Neural cell (in vitro differentiated cells): ENCODE measurements around the gene ZNF697. TPM values are rescaled to one million over a fixed set of nuclear protein-coding genes. Genes with fewer than 3 reads are reported as not detected.

Source experiments
- H2AFZ ChIP-seq: fragments of 200-600, 300-800 bp; sonication (generic), shearing (Covaris generic); 2 replicates; pipeline ENCODE4 v1.6.0; 2014; ENCODE audit warnings: low read depth, mild to moderate bottlenecking, antibody characterized with exemption, low read length, moderate library complexity
- H3F3A ChIP-seq: fragments of 200-600 bp; shearing (Covaris generic); 2 replicates; pipeline ENCODE4 v1.6.1; 2016; ENCODE audit warnings: mild to moderate bottlenecking, moderate library complexity, mixed read lengths, antibody characterized with exemption, low read length; ENCODE audit not compliant: insufficient read depth, poor library complexity, severe bottlenecking
- H3K27ac ChIP-seq: fragments of 200-600, 300-800 bp; sonication (generic), shearing (Covaris generic); 2 replicates; pipeline ENCODE4 v1.5.1; 2014; ENCODE audit warnings: mild to moderate bottlenecking, low read length, moderate library complexity
- H3K27me3 ChIP-seq: fragments of 300-800, 200-600 bp; sonication (generic), shearing (Covaris generic); 2 replicates; pipeline ENCODE4 v1.6.0; 2014; ENCODE audit warnings: mild to moderate bottlenecking, low read depth, low read length, moderate library complexity; ENCODE audit not compliant: insufficient read depth
- H3K36me3 ChIP-seq: fragments of 300-800, 200-600 bp; sonication (generic), shearing (Covaris generic); 2 replicates; pipeline ENCODE4 v1.5.1; 2014; ENCODE audit warnings: mild to moderate bottlenecking, antibody characterized with exemption, low read length, moderate library complexity; ENCODE audit not compliant: insufficient read depth
- H3K4me2 ChIP-seq: fragments of 300-800, 200-600 bp; sonication (generic), shearing (Covaris generic); 2 replicates; pipeline ENCODE4 v1.6.0; 2014; ENCODE audit warnings: mild to moderate bottlenecking, low read length
- H3K4me3 ChIP-seq: fragments of 300-800, 200-600 bp; sonication (generic), shearing (Covaris generic); 2 replicates; pipeline ENCODE4 v1.5.1; 2014; ENCODE audit warnings: mild to moderate bottlenecking, low read length, moderate library complexity
- H3K79me2 ChIP-seq: fragments of 200-600 bp; shearing (Covaris generic); replicated peaks from 2 replicates; pipeline ENCODE4 v1.6.0; 2014; ENCODE audit warnings: mild to moderate bottlenecking, low read length, moderate library complexity; ENCODE audit not compliant: insufficient read depth
- H3K9ac ChIP-seq: fragments of 300-800, 200-600 bp; sonication (generic), shearing (Covaris generic); 2 replicates; pipeline ENCODE4 v1.6.1; 2016; ENCODE audit warnings: mild to moderate bottlenecking, low read length, mixed read lengths
- H3K9me2 ChIP-seq: fragments of 200-600 bp; shearing (Covaris generic); 2 replicates; pipeline ENCODE4 v1.6.1; 2016; ENCODE audit warnings: mild to moderate bottlenecking, low read length, mixed read lengths; ENCODE audit not compliant: insufficient read depth
- H3K9me3 ChIP-seq: fragments of 200-600, 300-800 bp; sonication (generic), shearing (Covaris generic); 2 replicates; pipeline ENCODE4 v1.6.1; 2016; ENCODE audit warnings: mild to moderate bottlenecking, mixed run types, low read length, moderate library complexity, mixed read lengths
- H4K20me1 ChIP-seq: fragments of 200-600 bp; shearing (Covaris generic); 2 replicates; pipeline ENCODE4 v1.6.1; 2016; ENCODE audit warnings: mild to moderate bottlenecking, mixed run types; ENCODE audit not compliant: insufficient read depth
- EP300 ChIP-seq: fragments of 450-650 bp; conservative IDR thresholded peaks from 2 replicates; pipeline ENCODE4 v1.6.1; 2014; ENCODE audit warnings: antibody characterized with exemption, mild to moderate bottlenecking, moderate library complexity; ENCODE audit not compliant: poor library complexity, severe bottlenecking
- MXI1 ChIP-seq: fragments of 450-650 bp; conservative IDR thresholded peaks from 2 replicates; pipeline ENCODE4 v1.6.1; 2014; ENCODE audit warnings: antibody characterized with exemption, mild to moderate bottlenecking; ENCODE audit not compliant: poor library complexity, severe bottlenecking
- POLR2AphosphoS5 ChIP-seq: IDR thresholded peaks from 2 replicates; pipeline ENCODE4 v1.6.1; 2012
- RAD21 ChIP-seq: fragments of 450-650 bp; conservative IDR thresholded peaks from 2 replicates; pipeline ENCODE4 v1.6.1; 2014; ENCODE audit warnings: antibody characterized with exemption, mild to moderate bottlenecking, moderate library complexity
- TAF1 ChIP-seq: IDR thresholded peaks from 2 replicates; pipeline ENCODE4 v1.6.1; 2012; ENCODE audit warnings: low read depth
- polyA plus RNA-seq: library from polyadenylated mRNA; depleted of rRNA; stranded (reverse); fragments of >200 nt; gene quantifications from 2 replicates; pipeline ENCODE4 v1.2.3, GENCODE V29; 2014
- TF ChIP-seq, protein P1 (sequence below): IDR thresholded peaks from 2 replicates; pipeline ENCODE4 v1.6.1; 2012; ENCODE audit warnings: borderline replicate concordance
- TF ChIP-seq, protein P2 (sequence below): fragments of 450-650 bp; IDR thresholded peaks from 2 replicates; pipeline ENCODE4 v1.5.1; 2014; ENCODE audit warnings: antibody characterized with exemption, mild to moderate bottlenecking, moderate library complexity; ENCODE audit not compliant: poor library complexity, severe bottlenecking

The ZNF697 gene
- polyA plus RNA-seq, 1 donor from 2014 or later = 61.8 TPM

DNA sequence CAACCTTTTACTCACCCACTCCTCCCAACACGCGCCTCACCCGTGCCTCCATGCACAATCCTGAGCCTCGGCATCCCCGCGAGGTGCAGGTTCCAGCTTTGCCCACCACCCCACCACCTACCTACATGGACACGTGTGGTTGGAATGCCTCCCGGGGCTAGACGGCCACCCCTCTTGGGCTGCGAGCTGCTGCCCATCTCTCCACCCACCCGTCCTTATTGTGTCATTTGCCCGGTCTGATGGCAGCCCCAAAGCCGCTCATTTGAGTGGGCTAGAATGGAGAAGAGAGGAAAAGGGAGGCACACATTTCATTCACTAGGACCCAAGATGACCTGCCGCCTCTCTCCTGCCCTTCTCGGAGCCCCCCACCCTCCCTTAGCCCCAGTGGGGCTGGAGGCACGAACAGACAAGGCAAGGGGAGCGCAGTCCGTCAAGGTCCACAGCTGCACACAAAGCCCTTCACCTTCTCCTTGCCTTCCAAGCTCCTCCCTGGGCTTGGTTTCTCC is 785 bp downstream of the ZNF697 start:
- Histone ChIP-seq H3K27ac (peak overlapping the region; percentile 95), H3K79me2 (peaks cover 45% of the 10 kb centered on the region), H3K4me2 (peak overlapping the region; percentile 46), H3K27me3 (no peaks in the 10 kb centered on the region), H4K20me1 (no peaks in the 10 kb centered on the region), H3K4me3 (peak overlapping the region; percentile 90), H3K9me3 (no peaks in the 10 kb centered on the region), H2AFZ (peak overlapping the region; percentile 87), H3F3A (no peaks in the 10 kb centered on the region), H3K36me3 (no peaks in the 10 kb centered on the region), H3K9ac (peak overlapping the region; percentile 93), H3K9me2 (no peaks in the 10 kb centered on the region)
- TF ChIP-seq MXI1 = peak; percentile 51
- TF ChIP-seq POLR2AphosphoS5 = peak; percentile 69
- TF ChIP-seq RAD21 = peak; percentile 66
- TF ChIP-seq, protein P1, sequence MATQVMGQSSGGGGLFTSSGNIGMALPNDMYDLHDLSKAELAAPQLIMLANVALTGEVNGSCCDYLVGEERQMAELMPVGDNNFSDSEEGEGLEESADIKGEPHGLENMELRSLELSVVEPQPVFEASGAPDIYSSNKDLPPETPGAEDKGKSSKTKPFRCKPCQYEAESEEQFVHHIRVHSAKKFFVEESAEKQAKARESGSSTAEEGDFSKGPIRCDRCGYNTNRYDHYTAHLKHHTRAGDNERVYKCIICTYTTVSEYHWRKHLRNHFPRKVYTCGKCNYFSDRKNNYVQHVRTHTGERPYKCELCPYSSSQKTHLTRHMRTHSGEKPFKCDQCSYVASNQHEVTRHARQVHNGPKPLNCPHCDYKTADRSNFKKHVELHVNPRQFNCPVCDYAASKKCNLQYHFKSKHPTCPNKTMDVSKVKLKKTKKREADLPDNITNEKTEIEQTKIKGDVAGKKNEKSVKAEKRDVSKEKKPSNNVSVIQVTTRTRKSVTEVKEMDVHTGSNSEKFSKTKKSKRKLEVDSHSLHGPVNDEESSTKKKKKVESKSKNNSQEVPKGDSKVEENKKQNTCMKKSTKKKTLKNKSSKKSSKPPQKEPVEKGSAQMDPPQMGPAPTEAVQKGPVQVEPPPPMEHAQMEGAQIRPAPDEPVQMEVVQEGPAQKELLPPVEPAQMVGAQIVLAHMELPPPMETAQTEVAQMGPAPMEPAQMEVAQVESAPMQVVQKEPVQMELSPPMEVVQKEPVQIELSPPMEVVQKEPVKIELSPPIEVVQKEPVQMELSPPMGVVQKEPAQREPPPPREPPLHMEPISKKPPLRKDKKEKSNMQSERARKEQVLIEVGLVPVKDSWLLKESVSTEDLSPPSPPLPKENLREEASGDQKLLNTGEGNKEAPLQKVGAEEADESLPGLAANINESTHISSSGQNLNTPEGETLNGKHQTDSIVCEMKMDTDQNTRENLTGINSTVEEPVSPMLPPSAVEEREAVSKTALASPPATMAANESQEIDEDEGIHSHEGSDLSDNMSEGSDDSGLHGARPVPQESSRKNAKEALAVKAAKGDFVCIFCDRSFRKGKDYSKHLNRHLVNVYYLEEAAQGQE = no peak

DNA sequence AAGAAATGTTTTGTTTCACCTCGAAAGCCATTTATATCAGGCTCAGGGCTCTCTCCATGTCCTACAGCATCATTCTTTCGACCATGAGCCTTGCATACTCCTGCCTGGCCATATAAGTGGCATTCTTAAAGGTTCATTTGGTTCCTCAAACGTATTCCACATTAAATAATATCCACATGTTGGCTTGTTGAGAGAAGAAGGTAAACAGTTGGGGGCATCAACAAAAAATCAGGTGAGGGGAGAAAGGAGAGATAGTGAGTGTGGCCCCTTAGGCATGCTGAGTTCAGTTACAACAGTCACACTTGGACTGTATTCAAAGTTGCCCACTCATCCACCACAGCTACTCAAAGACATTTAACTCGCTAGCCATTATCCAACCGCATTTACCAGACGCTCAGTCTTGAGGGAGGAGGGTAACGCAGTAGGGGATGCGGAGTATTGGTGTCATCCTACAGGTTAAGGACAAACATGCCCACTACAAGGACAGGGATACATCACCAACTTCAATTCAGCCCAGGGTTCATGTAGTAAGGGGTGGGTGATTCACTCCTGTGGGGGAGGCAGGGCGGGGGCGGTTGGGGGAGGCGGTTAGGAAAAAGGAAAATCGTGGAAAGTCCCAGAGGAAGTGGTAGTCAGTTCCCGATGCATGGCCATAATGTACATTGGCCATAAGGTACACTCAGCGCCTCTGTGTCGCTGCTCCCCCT is 1.4 kb downstream of the ZNF697 start:
- H3K27me3 ChIP-seq = no peaks in the 10 kb centered on the region
- no peaks in the 10 kb centered on the region for H3K9me2 ChIP-seq
- H3K4me2 ChIP-seq = peak overlapping the region; percentile 87
- peak overlapping the region; percentile 95 for H3K27ac ChIP-seq
- no peak for TF ChIP-seq EP300
- TF ChIP-seq MXI1 = no peak
- TF ChIP-seq TAF1 = no peak
- TF ChIP-seq, protein P1 = no peak
- no peak for TF ChIP-seq POLR2AphosphoS5
- TF ChIP-seq, protein P2, sequence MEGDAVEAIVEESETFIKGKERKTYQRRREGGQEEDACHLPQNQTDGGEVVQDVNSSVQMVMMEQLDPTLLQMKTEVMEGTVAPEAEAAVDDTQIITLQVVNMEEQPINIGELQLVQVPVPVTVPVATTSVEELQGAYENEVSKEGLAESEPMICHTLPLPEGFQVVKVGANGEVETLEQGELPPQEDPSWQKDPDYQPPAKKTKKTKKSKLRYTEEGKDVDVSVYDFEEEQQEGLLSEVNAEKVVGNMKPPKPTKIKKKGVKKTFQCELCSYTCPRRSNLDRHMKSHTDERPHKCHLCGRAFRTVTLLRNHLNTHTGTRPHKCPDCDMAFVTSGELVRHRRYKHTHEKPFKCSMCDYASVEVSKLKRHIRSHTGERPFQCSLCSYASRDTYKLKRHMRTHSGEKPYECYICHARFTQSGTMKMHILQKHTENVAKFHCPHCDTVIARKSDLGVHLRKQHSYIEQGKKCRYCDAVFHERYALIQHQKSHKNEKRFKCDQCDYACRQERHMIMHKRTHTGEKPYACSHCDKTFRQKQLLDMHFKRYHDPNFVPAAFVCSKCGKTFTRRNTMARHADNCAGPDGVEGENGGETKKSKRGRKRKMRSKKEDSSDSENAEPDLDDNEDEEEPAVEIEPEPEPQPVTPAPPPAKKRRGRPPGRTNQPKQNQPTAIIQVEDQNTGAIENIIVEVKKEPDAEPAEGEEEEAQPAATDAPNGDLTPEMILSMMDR = no peak
- H3K79me2 ChIP-seq = peaks cover 51% of the 10 kb centered on the region
- H3K9ac ChIP-seq = peak overlapping the region; percentile 93
- H2AFZ ChIP-seq = peak overlapping the region; percentile 87
- no peaks in the 10 kb centered on the region for H4K20me1 ChIP-seq
- H3F3A ChIP-seq = no peaks in the 10 kb centered on the region
- H3K4me3 ChIP-seq = peak overlapping the region; percentile 90
- no peaks in the 10 kb centered on the region for H3K36me3 ChIP-seq
- no peaks in the 10 kb centered on the region for H3K9me3 ChIP-seq
